ENCODE measurements around the gene GRK5.

Gene GRK5

GRCh38 chr10:119309423-119309770 lies 102.0 kb downstream of the GRK5 start:
- no peak for DNase-seq
- H3K9me3 ChIP-seq (ENCODE audit: severe bottlenecking): no peaks in the 10 kb centered on the region
- H3K27ac ChIP-seq: no peak overlapping the region
- no peaks in the 10 kb centered on the region; the same call in 1 of the 2 replicates for H3K36me3 ChIP-seq
- no peak overlapping the region for H3K4me3 ChIP-seq (ENCODE audit: low read depth, low read length)
- no peaks in the 10 kb centered on the region for H3K27me3 ChIP-seq (ENCODE audit: insufficient read depth, low read depth, severe bottlenecking)
- no peak for TF ChIP-seq CTCF (IDR thresholded peaks at IDR 0.05; ENCODE audit: low read depth, low read length)

- no peak overlapping the region for H3K27ac ChIP-seq
- H3K4me3 ChIP-seq (ENCODE audit: low read depth, low read length): no peak overlapping the region
- TF ChIP-seq CTCF (IDR thresholded peaks at IDR 0.05; ENCODE audit: low read depth, low read length): no peak
- H3K36me3 ChIP-seq: no peaks in the 10 kb centered on the region; the same call in 1 of the 2 replicates
- no peak for DNase-seq
- no peaks in the 10 kb centered on the region for H3K27me3 ChIP-seq (ENCODE audit: insufficient read depth, low read depth, severe bottlenecking)
- H3K9me3 ChIP-seq (ENCODE audit: severe bottlenecking): no peaks in the 10 kb centered on the region
These were observed 103.4 kb downstream of the GRK5 start for GRCh38 chr10:119310806-119311205.

- Histone ChIP-seq H3K36me3 (no peaks in the 10 kb centered on the region), H3K27ac (no peak overlapping the region), H3K4me3 (ENCODE audit: low read depth, low read length) (no peak overlapping the region), H3K9me3 (ENCODE audit: severe bottlenecking) (no peaks in the 10 kb centered on the region), H3K27me3 (ENCODE audit: insufficient read depth, low read depth, severe bottlenecking) (no peaks in the 10 kb centered on the region)
- no peak for TF ChIP-seq CTCF (IDR thresholded peaks at IDR 0.05; ENCODE audit: low read depth, low read length)
- no peak for DNase-seq
These were observed 104.9 kb downstream of the GRK5 start for GRCh38 chr10:119312241-119312640.

GRCh38 chr10:119313024-119313423 lies 105.7 kb downstream of the GRK5 start:
- Histone ChIP-seq H3K4me3 (ENCODE audit: low read depth, low read length) (no peak overlapping the region), H3K27ac (no peak overlapping the region), H3K36me3 (no peaks in the 10 kb centered on the region), H3K9me3 (ENCODE audit: severe bottlenecking) (no peaks in the 10 kb centered on the region), H3K27me3 (ENCODE audit: insufficient read depth, low read depth, severe bottlenecking) (no peaks in the 10 kb centered on the region)
- DNase-seq: no peak
- TF ChIP-seq CTCF (IDR thresholded peaks at IDR 0.05; ENCODE audit: low read depth, low read length): no peak

GRCh38 chr10:119313644-119314043 lies 106.3 kb downstream of the GRK5 start:
- Histone ChIP-seq H3K4me3 (ENCODE audit: low read depth, low read length) (no peak overlapping the region), H3K36me3 (no peaks in the 10 kb centered on the region), H3K9me3 (ENCODE audit: severe bottlenecking) (no peaks in the 10 kb centered on the region), H3K27ac (no peak overlapping the region), H3K27me3 (ENCODE audit: insufficient read depth, low read depth, severe bottlenecking) (no peaks in the 10 kb centered on the region)
- no peak for TF ChIP-seq CTCF (IDR thresholded peaks at IDR 0.05; ENCODE audit: low read depth, low read length)
- DNase-seq: no peak

GRCh38 chr10:119314061-119314460 lies 106.7 kb downstream of the GRK5 start:
- no peaks in the 10 kb centered on the region for H3K27me3 ChIP-seq (ENCODE audit: insufficient read depth, low read depth, severe bottlenecking)
- no peak for TF ChIP-seq CTCF (IDR thresholded peaks at IDR 0.05; ENCODE audit: low read depth, low read length)

More at GRCh38 chr10:119314061-119314460, 106.7 kb downstream of the GRK5 start:
- no peak overlapping the region for H3K4me3 ChIP-seq (ENCODE audit: low read depth, low read length)
- no peak for DNase-seq
- H3K36me3 ChIP-seq: no peaks in the 10 kb centered on the region
- H3K27ac ChIP-seq: no peak overlapping the region
- H3K9me3 ChIP-seq (ENCODE audit: severe bottlenecking): no peaks in the 10 kb centered on the region
